ENCODE data around the gene RSPH3. TPM values are rescaled to one million over a fixed set of nuclear protein-coding genes. Genes with fewer than 3 reads are reported as not detected.

The RSPH3 gene
- total and polyA plus RNA-seq, 10 of the 15 experiments (the other 5 are each of a cell fraction or from before 2014, with no cell fraction given) = 0.40 to 3.5 (median 1.4) TPM

- Histone ChIP-seq H3K36me3 (ENCODE audit: control insufficient read depth in 2 of 2, insufficient read depth in 2 of 2, low read length in 1 of 2) (no peaks in the 10 kb centered on the region), H2AFZ (ENCODE audit: control insufficient read depth, low read depth, low read length) (no peak overlapping the region), H3K79me2 (ENCODE audit: control insufficient read depth, insufficient read depth, low read length) (no peaks in the 10 kb centered on the region), H3K9me3 (replicated peaks; ENCODE audit: control insufficient read depth, insufficient read depth, low read length) (no peaks in the 10 kb centered on the region), H3K27ac (ENCODE audit: control insufficient read depth, insufficient read depth) (no peak overlapping the region), H3K4me3 (no peak overlapping the region), H3K4me1 (ENCODE audit: control insufficient read depth, insufficient read depth, low read length) (no peaks in the 10 kb centered on the region; the same call in 1 of the 2 replicates), H3K27me3 (replicated peaks in 1 of 2; ENCODE audit: control insufficient read depth in 2 of 2, insufficient read depth in 2 of 2, low read length in 1 of 2) (no peaks in the 10 kb centered on the region), H3K4me2 (ENCODE audit: control insufficient read depth, insufficient read depth) (no peak overlapping the region), H4K20me1 (ENCODE audit: control insufficient read depth, insufficient read depth) (no peaks in the 10 kb centered on the region), H3K9ac (ENCODE audit: control insufficient read depth, insufficient read depth, low read length) (no peak overlapping the region)
- ChIA-PET CTCF (interaction anchor here (1.0 to 14.0 kb wide), 6 partner anchors 12 to 137 kb away, joined by 3 to 631 read pairs (median 4); no protein-coding TSS in a partner anchor), POLR2A (no interaction called here), SMC1A (ENCODE audit: uncharacterized antibody, unreplicated experiment) (interaction anchor here (1.2 to 15.8 kb wide), 4 partner anchors 13 to 129 kb away, joined by 3 to 517 read pairs (median 154); no protein-coding TSS in a partner anchor), RAD21 (ENCODE audit: unreplicated experiment) (interaction anchor here (10.0 to 10.2 kb wide), 2 partner anchors 101 to 129 kb away, joined by 233 to 259 read pairs; no protein-coding TSS in a partner anchor)
- WGBS (ENCODE audit: insufficient coverage, insufficient replicate concordance, low lambda C conversion rate, missing lambda C conversion rate) = 85% methylated on average over 5 of the region's 5 CpGs
- FAIRE-seq (no peak), DNase-seq (ENCODE audit: low read depth, low spot score) (no peak), ATAC-seq (no peak)
- intact Hi-C loops (cut with micrococcal nuclease; ENCODE audit: unreplicated experiment) (no loop called here), in situ Hi-C loops (cut with MboI) (loop anchor here (5.0 to 25.0 kb wide), 2 partner anchors 102 to 457 kb away; no protein-coding TSS in a partner anchor)
- TF ChIP-seq SKIL (IDR thresholded peaks at IDR 0.05; ENCODE audit: low read depth, poor library complexity, severe bottlenecking) (no peak), CBX3 (IDR thresholded peaks at IDR 0.05; ENCODE audit: borderline replicate concordance, low read depth) (no peak), E2F4 (IDR thresholded peaks at IDR 0.05; ENCODE audit: low read depth, low read length) (no peak), NRF1 (conservative IDR thresholded peaks at IDR 0.05; ENCODE audit: low read depth, low read length) (no peak), POLR2AphosphoS5 (IDR thresholded peaks at IDR 0.05; ENCODE audit: low read length) (no peak), BRCA1 (IDR thresholded peaks at IDR 0.05; ENCODE audit: low read depth, low read length) (no peak), FOXM1 (IDR thresholded peaks at IDR 0.05; ENCODE audit: low read depth, low read length) (no peak), HDAC6 (IDR thresholded peaks at IDR 0.05; ENCODE audit: unreplicated experiment) (no peak), RB1 (IDR thresholded peaks at IDR 0.05; ENCODE audit: borderline replicate concordance) (no peak), ZNF274 (IDR thresholded peaks at IDR 0.05; ENCODE audit: insufficient read depth, insufficient read length) (no peak), REST (IDR thresholded peaks at IDR 0.05; ENCODE audit: low read depth, low read length) (no peak), GABPA (IDR thresholded peaks at IDR 0.05; ENCODE audit: low read depth) (no peak), SREBF1 (IDR thresholded peaks at IDR 0.05; ENCODE audit: low read length) (no peak), ETV6 (conservative IDR thresholded peaks at IDR 0.05 in 1 of 2, IDR thresholded peaks at IDR 0.05 in 1 of 2; ENCODE audit: borderline replicate concordance in 1 of 2, low read depth in 1 of 2) (no peak), TCF12 (IDR thresholded peaks at IDR 0.05; ENCODE audit: low read depth, low read length) (no peak), HCFC1 (IDR thresholded peaks at IDR 0.05; ENCODE audit: low read length) (no peak), SRF (IDR thresholded peaks at IDR 0.05; ENCODE audit: low read depth in 2 of 2, low read length in 2 of 2) (no peak), NR2C2 (IDR thresholded peaks at IDR 0.05; ENCODE audit: borderline replicate concordance, control insufficient read depth, insufficient read length, low read depth) (no peak), EGR1 (IDR thresholded peaks at IDR 0.05; ENCODE audit: borderline replicate concordance in 1 of 2, low read depth in 2 of 2, low read length in 2 of 2) (no peak)
- no TSS peak for BruUV-seq (replicated peaks)
Observed at GRCh38 chr6:159005436-159005835, 5.4 kb upstream of the RSPH3 start.

Data from GM12878 (cell line).